Measurements from ENCODE around the gene PIK3R3.

Gene PIK3R3

GRCh38 chr1:46152016-46152415 is 19.6 kb upstream of the PIK3R3 start:
- no peak for TF ChIP-seq CTCF (IDR thresholded peaks at IDR 0.05)

GRCh38 chr1:46150085-46150484 is 17.7 kb upstream of the PIK3R3 start:
- no peak for TF ChIP-seq CTCF (IDR thresholded peaks at IDR 0.05)

DNA sequence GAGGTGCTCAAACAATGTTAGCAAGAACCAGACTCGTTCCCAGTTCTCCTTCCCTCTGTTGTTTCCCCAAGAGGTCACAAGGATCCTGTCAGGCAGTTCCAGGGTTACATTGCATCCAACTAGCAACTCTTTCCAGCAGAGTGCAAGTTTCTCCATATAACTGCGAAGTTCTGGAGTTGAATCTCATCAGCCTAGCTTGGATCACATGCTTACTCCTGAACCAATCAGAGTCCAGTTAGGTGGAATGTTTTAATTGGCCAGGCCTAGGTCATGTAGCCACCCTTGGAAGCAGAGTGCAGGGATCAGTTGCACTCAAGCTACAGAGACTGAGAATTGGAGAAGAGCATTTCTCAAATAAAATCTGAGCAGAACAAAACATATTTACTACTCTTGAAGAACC is 15.9 kb upstream of the PIK3R3 start:
- no peak for TF ChIP-seq CTCF (IDR thresholded peaks at IDR 0.05)

GRCh38 chr1:46137916-46138315 is 5.5 kb upstream of the PIK3R3 start:
- TF ChIP-seq CTCF (IDR thresholded peaks at IDR 0.05), result no peak

DNA sequence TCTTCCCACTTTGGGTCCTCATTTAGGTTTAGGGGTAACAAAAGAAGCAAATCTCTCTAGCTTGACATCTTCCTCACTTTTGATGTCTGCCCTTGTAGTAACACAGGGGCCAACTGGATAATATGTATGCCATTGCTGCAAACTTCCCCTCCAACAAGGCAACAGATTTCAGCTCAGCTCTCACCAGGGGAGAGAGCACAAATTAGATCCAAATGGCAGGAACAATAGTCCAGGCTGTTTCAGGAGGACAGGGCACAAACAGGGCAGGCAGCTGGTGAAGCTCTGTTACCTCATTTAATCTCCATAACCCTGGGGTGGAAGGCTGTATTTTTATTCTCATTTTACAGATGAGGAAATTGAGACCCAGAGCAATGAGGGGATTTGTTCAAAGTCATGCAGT is 4.3 kb upstream of the PIK3R3 start:
- TF ChIP-seq CTCF (IDR thresholded peaks at IDR 0.05), result no peak

GRCh38 chr1:46134660-46135331 is 2.4 kb upstream of the PIK3R3 start:
- TF ChIP-seq CTCF (IDR thresholded peaks at IDR 0.05), result no peak

GRCh38 chr1:46133781-46134350 is 1.4 kb upstream of the PIK3R3 start:
- TF ChIP-seq CTCF (IDR thresholded peaks at IDR 0.05), result no peak
